Endothelial cell of umbilical vein (primary cell): ENCODE data around the gene DLGAP1. TPM values are rescaled to one million over a fixed set of nuclear protein-coding genes. Genes with fewer than 3 reads are reported as not detected.

Experiments used
- BruUV-seq: library from RNA; stranded (reverse); fragments of 400-500 nt; replicated peaks from 2 replicates; lab custom pipeline; 2021; lab: Mats Ljungman, UMichigan
- CTCF ChIA-PET: fragments of 300-600, 350-600 bp; sonication (Branson Sonifier 250); formaldehyde crosslinking; loops from one replicate; lab custom pipeline; 2021; ENCODE audit warnings: antibody characterized with exemption, inconsistent platforms; lab: Charles Lee
- POLR2A ChIA-PET: fragments of 300-600, 350-600 bp; sonication (Branson Sonifier 250); formaldehyde crosslinking; loops from one replicate; lab custom pipeline; 2021; ENCODE audit warnings: antibody characterized with exemption, inconsistent platforms; lab: Charles Lee
- DNase-seq: peaks from one replicate; pipeline ENCODE4 v3.0.0-alpha.2; 2011; ENCODE audit warnings: low read depth, low spot score
- FAIRE-seq: peaks from 2 replicates; lab custom pipeline; 2011; peaks lifted over from hg19 to GRCh38; lab: Jason Lieb, UNC
- H2AFZ ChIP-seq: 2 replicates; pipeline ENCODE4 v1.6.0; 2012; ENCODE audit warnings: low read depth, low read length, control low read depth, inconsistent platforms
- H3K27ac ChIP-seq: 2 replicates; pipeline ENCODE4 v1.5.1; 2011; ENCODE audit warnings: low read depth, mild to moderate bottlenecking, control low read depth, low read length, moderate library complexity; ENCODE audit not compliant: insufficient read depth
- H3K27me3 ChIP-seq, 2 experiments: 2 replicates each; pipeline versions ENCODE4 v1.6.0 to v1.6.1; 2011; ENCODE audit warnings: low read length in 2 of 2, mixed read lengths in 1 of 2; ENCODE audit not compliant: control insufficient read depth in 2 of 2, insufficient read depth in 2 of 2
- H3K36me3 ChIP-seq, 2 experiments: 2 replicates in 1 of 2; 3 replicates in 1 of 2; pipeline ENCODE4 v1.5.1; 2011; ENCODE audit warnings: low read length in 2 of 2, mild to moderate bottlenecking in 1 of 2, moderate library complexity in 1 of 2; ENCODE audit not compliant: control insufficient read depth in 2 of 2, insufficient read depth in 2 of 2; ENCODE audit errors: extremely low read depth in 1 of 2
- H3K4me1 ChIP-seq: 3 replicates; pipeline ENCODE4 v1.5.1; 2011; ENCODE audit warnings: mild to moderate bottlenecking, low read length; ENCODE audit not compliant: control insufficient read depth, insufficient read depth; ENCODE audit errors: extremely low read depth
- H3K4me2 ChIP-seq: 2 replicates; pipeline ENCODE4 v1.6.1; 2011; ENCODE audit warnings: low read length, control low read depth, mixed read lengths; ENCODE audit not compliant: insufficient read depth
- H3K4me3 ChIP-seq, 3 experiments: fragments of 200-600 bp in 1 of 3; sonication (generic), shearing (Covaris generic) in 1 of 3; replicated peaks in 1 of 3; 2 replicates each; pipeline ENCODE4 v1.5.1; 2011 to 2016; ENCODE audit warnings: control low read depth in 3 of 3, low read length in 3 of 3, mild to moderate bottlenecking in 2 of 3, inconsistent platforms in 1 of 3, low read depth in 1 of 3, moderate library complexity in 1 of 3; ENCODE audit not compliant: insufficient read depth in 1 of 3
- H3K79me2 ChIP-seq: 2 replicates; pipeline ENCODE4 v1.6.0; 2012; ENCODE audit warnings: low read length, inconsistent platforms; ENCODE audit not compliant: control insufficient read depth, insufficient read depth
- H3K9ac ChIP-seq: replicated peaks from 2 replicates; pipeline ENCODE3; 2011; ENCODE audit warnings: low read length, control low read depth; ENCODE audit not compliant: insufficient read depth; ENCODE audit errors: extremely low read depth
- H3K9me1 ChIP-seq: replicated peaks from 3 replicates; pipeline ENCODE4 v1.6.0; 2011; ENCODE audit warnings: mild to moderate bottlenecking, low read length; ENCODE audit not compliant: control insufficient read depth, insufficient read depth; ENCODE audit errors: extremely low read depth
- H3K9me3 ChIP-seq: replicated peaks from 2 replicates; pipeline ENCODE4 v1.5.1; 2012; ENCODE audit warnings: low read length, inconsistent platforms; ENCODE audit not compliant: control insufficient read depth, insufficient read depth
- H4K20me1 ChIP-seq: replicated peaks from 2 replicates; pipeline ENCODE3; 2011; ENCODE audit warnings: mild to moderate bottlenecking, low read length; ENCODE audit not compliant: control insufficient read depth, insufficient read depth; ENCODE audit errors: extremely low read depth
- CTCF ChIP-seq, 2 donors: IDR thresholded peaks; 1 replicate in 1 of 2; 2 replicates in 1 of 2; pipeline ENCODE4 v1.5.1; 2011; ENCODE audit warnings: low read length in 2 of 2, mild to moderate bottlenecking in 2 of 2, moderate library complexity in 2 of 2, control low read depth in 1 of 2, inconsistent platforms in 1 of 2, low read depth in 1 of 2; ENCODE audit not compliant: insufficient read depth in 1 of 2; ENCODE audit errors: extremely low read depth in 1 of 2
- EZH2 ChIP-seq: IDR thresholded peaks from 2 replicates; pipeline ENCODE4 v1.6.1; 2012; ENCODE audit warnings: borderline replicate concordance, low read depth, mild to moderate bottlenecking, moderate library complexity, low read length, inconsistent platforms; ENCODE audit not compliant: severe bottlenecking
- GATA2 ChIP-seq: IDR thresholded peaks from 2 replicates; pipeline ENCODE4 v1.7.0; 2011; ENCODE audit warnings: low read depth, mild to moderate bottlenecking, moderate library complexity, mixed read lengths, low read length; ENCODE audit not compliant: insufficient read length, insufficient read depth
- JUN ChIP-seq: IDR thresholded peaks from 2 replicates; pipeline ENCODE4 v1.6.1; 2011; ENCODE audit warnings: borderline replicate concordance, low read depth; ENCODE audit not compliant: insufficient read length, insufficient read depth
- MAX ChIP-seq: IDR thresholded peaks from 2 replicates; pipeline ENCODE4 v1.6.1; 2011; ENCODE audit not compliant: insufficient read depth, insufficient read length
- MYC ChIP-seq: IDR thresholded peaks from one replicate; pipeline ENCODE4 v1.6.1; 2011; ENCODE audit warnings: mild to moderate bottlenecking, low read depth, low read length
- POLR2AphosphoS5 ChIP-seq: IDR thresholded peaks from 2 replicates; pipeline ENCODE4 v1.6.1; 2012; ENCODE audit warnings: low read depth, mild to moderate bottlenecking, control low read depth, low read length, moderate library complexity; ENCODE audit not compliant: insufficient read depth
- dilution Hi-C: fragments of 300-500 bp; cut with MboI; formaldehyde crosslinking; loops from one replicate; pipeline ENCODE4 v1.15.0; 2019; ENCODE audit warnings: low sequenced_read_pairs; ENCODE audit not compliant: extremely low pct_ligation_motif_present
- intact Hi-C: fragments of 100-400 bp; cut with micrococcal nuclease; formaldehyde crosslinking; loops from one replicate; pipeline ENCODE4 v1.10.0; 2022
- polyA plus RNA-seq, 4 experiments: library from polyadenylated mRNA; depleted of rRNA in 3 of 4; stranded (reverse) in 3 of 4; unstranded in 1 of 4; fragments of >200 nt; gene quantifications; 2 replicates each; pipeline versions ENCODE4 v1.2.1 to v1.2.3, GENCODE V29; 2011 to 2012; ENCODE audit warnings: missing spikeins in 1 of 4
- total RNA-seq: library from RNA; stranded (reverse); gene quantifications from 2 replicates; pipeline ENCODE4 v1.2.3, GENCODE V29; 2021

DLGAP1 gene
- total and polyA plus RNA-seq, 2 donors (not counting 3 experiments of a cell fraction or from before 2014, with no cell fraction given) = 0.04 TPM; not detected in 1

DNA sequence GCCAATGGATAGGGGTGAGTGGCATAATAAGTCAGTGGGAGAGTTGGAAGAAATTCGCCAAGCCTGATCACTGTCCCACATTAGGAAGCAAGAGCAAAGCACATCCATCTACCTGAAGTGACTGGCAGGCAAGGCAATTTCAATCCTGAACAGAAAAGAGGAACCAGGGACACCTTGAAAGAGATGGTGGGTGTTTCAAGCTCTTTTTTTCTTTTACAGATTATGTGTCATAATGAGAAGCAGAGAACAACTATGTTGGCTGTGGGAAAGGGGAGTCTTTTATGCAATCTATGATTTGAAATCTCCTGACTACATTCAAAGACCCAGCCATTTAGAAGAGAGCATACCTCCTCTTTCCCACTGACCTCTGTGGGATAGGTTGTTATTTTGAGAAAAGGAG lies 941.6 kb downstream of the DLGAP1 start:
- Histone ChIP-seq H4K20me1 (no peaks in the 10 kb centered on the region), H3K4me1 (no peaks in the 10 kb centered on the region), H3K27me3 (no peaks in the 10 kb centered on the region), H2AFZ (no peak overlapping the region), H3K27ac (no peak overlapping the region), H3K4me3 (no peak overlapping the region), H3K9me1 (no peaks in the 10 kb centered on the region), H3K9ac (no peak overlapping the region), H3K9me3 (no peaks in the 10 kb centered on the region), H3K79me2 (no peaks in the 10 kb centered on the region), H3K36me3 (no peaks in the 10 kb centered on the region), H3K4me2 (no peak overlapping the region)
- ChIA-PET POLR2A (no interaction called here), CTCF (interaction anchor here (0.7 to 1.3 kb wide), 2 partner anchors 9 to 72 kb away, joined by 3 read pairs; no protein-coding TSS in a partner anchor)
- FAIRE-seq = no peak
- dilution Hi-C loops = no loop called here
- intact Hi-C loops = no loop called here
- no TSS peak for BruUV-seq
- TF ChIP-seq GATA2 (no peak), EZH2 (no peak), MYC (no peak), CTCF (IDR thresholded peaks at IDR 0.05; ENCODE audit: extremely low read depth in 1 of 2, insufficient read depth in 1 of 2, low read depth in 1 of 2, low read length in 2 of 2) (no peak), JUN (no peak), MAX (no peak), POLR2AphosphoS5 (no peak)
- DNase-seq = no peak
